ENCODE measurements around the gene TRPV2.
"Not testable (repeated sequence)": the region's sequence is repeated elsewhere in the genome, so short reads cannot be mapped to it uniquely, and the experiment has no call there.

Gene TRPV2

DNA sequence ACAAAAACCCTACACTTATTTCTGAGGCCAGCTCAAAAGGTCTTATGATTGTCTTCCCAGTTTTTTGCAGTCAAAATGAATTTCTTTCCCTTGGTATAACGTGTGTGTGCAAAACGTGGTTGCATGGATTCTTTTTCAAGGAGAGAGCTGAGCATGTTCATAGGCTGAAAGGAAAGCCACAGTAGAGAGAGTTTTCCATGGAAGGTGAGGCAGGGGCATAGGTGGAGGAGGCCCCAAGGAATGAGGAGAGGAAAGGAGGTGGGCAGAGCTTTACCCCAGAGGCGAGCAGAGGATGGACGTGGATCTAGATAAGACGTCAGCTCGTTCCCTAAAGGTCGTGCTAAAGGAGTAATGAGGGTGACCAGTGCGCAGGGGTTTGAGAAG, 22.8 kb downstream of the TRPV2 start:
- Histone ChIP-seq H2AFZ (ENCODE audit: low read length, unreplicated experiment) (peak overlapping the region; percentile 34), H3K79me2 (ENCODE audit: control insufficient read depth, insufficient read depth, low read length, unreplicated experiment) (peaks cover 43% of the 10 kb centered on the region), H3K27ac (ENCODE audit: low read depth, low read length) (peak overlapping the region; percentile 75), H3K4me3 (ENCODE audit: low read depth, low read length) (peak overlapping the region; percentile 92), H3K27me3 (ENCODE audit: insufficient read depth, low read length) (no peaks in the 10 kb centered on the region), H3K36me3 (ENCODE audit: insufficient read depth, low read length) (peaks cover 37% of the 10 kb centered on the region), H3K4me1 (ENCODE audit: control insufficient read depth, insufficient read depth, low read length, unreplicated experiment) (peaks cover 29% of the 10 kb centered on the region)

DNA sequence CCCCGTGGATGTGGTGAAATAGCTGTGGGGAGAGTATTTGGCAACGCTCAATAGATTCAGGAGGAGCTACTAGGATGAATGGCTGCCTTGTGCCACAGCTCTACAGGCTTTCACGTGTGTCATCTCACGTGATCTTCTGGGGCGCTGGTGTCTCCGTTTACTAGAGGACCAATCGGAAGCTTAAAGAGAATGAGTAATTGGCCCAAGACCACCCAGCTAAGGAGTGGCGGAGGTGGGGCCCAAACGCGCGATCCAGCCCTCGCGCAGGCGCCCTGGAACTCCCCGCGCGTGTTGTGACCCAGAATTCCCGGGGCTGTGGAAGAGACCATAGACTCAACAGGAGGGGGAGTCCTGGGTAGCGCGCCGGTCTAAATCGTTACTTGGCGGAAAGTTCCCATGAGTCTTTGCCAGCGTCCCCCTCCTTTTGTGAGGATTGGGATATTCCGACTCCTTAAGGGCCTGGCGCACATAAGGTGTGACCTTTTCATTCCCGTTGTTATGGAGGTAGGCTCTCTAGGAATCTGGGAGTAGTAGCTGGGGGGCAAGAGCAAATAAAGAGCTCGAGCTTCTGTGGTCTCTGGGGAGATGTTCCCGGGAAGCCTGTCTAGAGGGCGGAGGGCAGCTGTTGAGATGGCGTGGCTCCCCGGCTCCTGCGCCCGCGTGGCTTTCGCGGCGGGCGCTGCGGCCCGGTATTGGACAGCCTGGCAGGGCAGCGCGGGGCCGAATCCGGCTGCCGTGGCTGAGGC, 23.4 kb downstream of the TRPV2 start:
- Histone ChIP-seq H3K79me2 (ENCODE audit: control insufficient read depth, insufficient read depth, low read length, unreplicated experiment) (peaks cover 49% of the 10 kb centered on the region), H3K27me3 (ENCODE audit: insufficient read depth, low read length) (no peaks in the 10 kb centered on the region), H3K27ac (ENCODE audit: low read depth, low read length) (peak overlapping the region; percentile 75), H3K4me3 (ENCODE audit: low read depth, low read length) (peak overlapping the region; percentile 92), H2AFZ (ENCODE audit: low read length, unreplicated experiment) (peak overlapping the region; percentile 34), H3K36me3 (ENCODE audit: insufficient read depth, low read length) (peaks cover 43% of the 10 kb centered on the region), H3K4me1 (ENCODE audit: control insufficient read depth, insufficient read depth, low read length, unreplicated experiment) (peaks cover 31% of the 10 kb centered on the region)

DNA sequence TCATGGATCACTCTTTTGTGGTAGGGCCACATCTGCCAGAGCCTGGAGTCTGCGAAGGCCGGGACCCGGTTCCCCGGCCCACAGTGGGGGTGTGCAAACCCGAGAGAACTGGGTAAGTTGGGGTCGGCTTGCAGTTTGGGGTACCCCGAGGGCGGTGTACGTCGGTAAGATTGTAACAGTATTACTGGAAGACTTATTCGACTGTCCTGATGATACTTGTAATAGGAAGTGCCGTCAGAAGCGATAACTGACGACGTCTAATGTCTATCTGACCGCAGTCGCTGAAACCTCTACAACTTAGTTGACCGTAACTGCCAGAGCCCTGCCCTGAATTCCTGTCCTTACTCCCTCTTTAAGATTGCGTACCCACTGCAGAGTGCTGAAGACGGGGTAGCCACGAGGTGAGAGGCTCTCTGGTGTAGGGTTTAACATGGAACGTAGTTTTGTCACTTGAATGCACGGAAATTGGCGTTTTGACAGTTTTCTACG, 24.0 kb downstream of the TRPV2 start:
- H3K27me3 ChIP-seq (ENCODE audit: insufficient read depth, low read length) = no peaks in the 10 kb centered on the region
- H2AFZ ChIP-seq (ENCODE audit: low read length, unreplicated experiment) = no peak overlapping the region
- H3K4me3 ChIP-seq (ENCODE audit: low read depth, low read length) = peak overlapping the region; percentile 92
- H3K79me2 ChIP-seq (ENCODE audit: control insufficient read depth, insufficient read depth, low read length, unreplicated experiment) = peaks cover 49% of the 10 kb centered on the region
- peaks cover 46% of the 10 kb centered on the region for H3K36me3 ChIP-seq (ENCODE audit: insufficient read depth, low read length)
- H3K27ac ChIP-seq (ENCODE audit: low read depth, low read length) = peak overlapping the region; percentile 63
- H3K4me1 ChIP-seq (ENCODE audit: control insufficient read depth, insufficient read depth, low read length, unreplicated experiment) = peaks cover 31% of the 10 kb centered on the region

DNA sequence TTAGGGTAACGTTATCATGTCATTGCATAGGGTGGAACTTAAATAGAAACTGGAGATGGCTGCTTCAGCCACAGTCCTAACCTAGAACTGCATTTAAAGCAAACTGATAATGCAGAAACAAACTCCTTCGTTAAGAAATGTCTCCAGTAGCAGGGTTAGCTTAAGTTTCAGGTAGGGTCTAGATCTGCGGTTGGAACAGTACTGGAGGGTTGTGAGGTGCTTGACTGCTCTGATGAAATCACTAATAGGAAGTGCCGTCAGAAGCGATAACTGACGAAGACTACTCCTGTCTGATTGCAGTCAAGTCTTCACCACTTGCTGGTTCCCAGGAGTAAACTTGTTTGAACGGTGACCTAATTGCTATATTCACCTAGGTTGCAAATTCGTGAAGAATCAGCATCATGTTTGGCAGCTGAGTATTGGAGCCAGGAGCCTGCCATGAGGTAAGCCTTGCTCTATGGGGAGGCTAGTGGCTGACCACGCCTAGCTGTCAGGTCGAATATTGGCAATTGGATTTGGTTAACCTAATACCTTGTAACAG, 24.5 kb downstream of the TRPV2 start:
- peaks cover 31% of the 10 kb centered on the region for H3K4me1 ChIP-seq (ENCODE audit: control insufficient read depth, insufficient read depth, low read length, unreplicated experiment)
- H3K36me3 ChIP-seq (ENCODE audit: insufficient read depth, low read length) = peaks cover 48% of the 10 kb centered on the region
- peak overlapping the region; percentile 92 for H3K4me3 ChIP-seq (ENCODE audit: low read depth, low read length)
- H3K79me2 ChIP-seq (ENCODE audit: control insufficient read depth, insufficient read depth, low read length, unreplicated experiment) = peaks cover 49% of the 10 kb centered on the region
- H2AFZ ChIP-seq (ENCODE audit: low read length, unreplicated experiment) = no peak overlapping the region
- peak overlapping the region; percentile 63 for H3K27ac ChIP-seq (ENCODE audit: low read depth, low read length)
- H3K27me3 ChIP-seq (ENCODE audit: insufficient read depth, low read length) = no peaks in the 10 kb centered on the region

DNA sequence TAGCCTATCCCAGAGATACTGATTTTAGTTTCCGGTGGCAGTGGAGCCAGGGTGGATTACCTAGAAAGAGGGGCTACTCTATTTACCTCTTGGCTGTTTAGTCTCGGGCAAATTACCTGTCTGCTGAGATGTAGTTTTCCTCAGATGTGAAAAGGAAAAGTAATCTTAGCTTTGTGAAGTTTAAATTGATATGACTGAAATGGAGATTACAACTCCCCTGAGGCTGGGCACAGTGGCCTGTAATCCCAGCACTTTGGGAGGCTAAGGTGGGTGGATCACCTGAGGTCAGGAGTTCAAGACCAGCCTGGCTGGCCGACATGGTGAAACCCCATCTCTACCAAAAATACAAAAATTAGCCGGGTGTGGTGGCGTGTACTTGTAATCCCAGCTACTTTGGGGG, 25.0 kb downstream of the TRPV2 start:
- Histone ChIP-seq H3K36me3 (ENCODE audit: insufficient read depth, low read length) (peaks cover 48% of the 10 kb centered on the region), H3K4me3 (ENCODE audit: low read depth, low read length) (peak overlapping the region; percentile 92), H3K27ac (ENCODE audit: low read depth, low read length) (peak overlapping the region; percentile 63), H3K4me1 (ENCODE audit: control insufficient read depth, insufficient read depth, low read length, unreplicated experiment) (peaks cover 31% of the 10 kb centered on the region), H3K79me2 (ENCODE audit: control insufficient read depth, insufficient read depth, low read length, unreplicated experiment) (peaks cover 49% of the 10 kb centered on the region)
- not testable (repeated sequence) for H3K27me3 ChIP-seq (ENCODE audit: insufficient read depth, low read length); H2AFZ ChIP-seq (ENCODE audit: low read length, unreplicated experiment)

DNA sequence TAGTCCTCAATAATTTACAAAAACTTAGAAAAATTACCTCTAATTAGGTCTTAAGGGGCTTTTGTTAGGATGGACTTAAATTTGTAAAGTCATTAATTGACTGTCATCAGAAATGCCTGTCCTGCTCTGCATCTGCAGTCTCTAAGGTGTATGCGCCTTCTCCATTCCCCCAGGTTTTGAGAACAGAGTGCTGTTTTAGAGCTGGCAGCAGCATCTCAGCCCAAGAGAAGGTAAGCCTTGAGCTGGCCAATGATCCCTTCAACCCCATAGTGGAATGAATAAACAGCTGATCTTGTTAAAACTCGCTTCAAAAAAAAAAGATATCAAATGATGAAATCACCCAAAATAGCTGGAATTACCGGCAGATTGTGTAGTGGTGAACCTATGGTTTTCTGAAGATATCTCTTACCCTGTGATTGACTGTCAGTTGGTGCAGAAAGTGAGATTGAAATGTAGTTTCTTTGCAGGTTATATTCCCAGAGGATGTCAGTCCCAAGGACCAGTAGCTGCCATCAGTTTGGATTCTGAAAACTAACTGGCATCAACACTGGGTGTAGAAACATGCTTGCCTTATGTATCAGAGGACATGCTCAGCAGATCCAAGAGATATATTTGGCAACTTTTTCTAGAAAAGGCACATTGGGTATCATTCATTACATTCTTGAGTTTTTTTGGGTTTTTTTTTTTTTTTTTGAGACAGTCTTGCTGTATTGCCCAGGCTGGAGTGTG, 25.7 kb downstream of the TRPV2 start:
- Histone ChIP-seq H3K4me3 (ENCODE audit: low read depth, low read length) (peak overlapping the region; percentile 92), H3K4me1 (ENCODE audit: control insufficient read depth, insufficient read depth, low read length, unreplicated experiment) (peaks cover 31% of the 10 kb centered on the region), H3K79me2 (ENCODE audit: control insufficient read depth, insufficient read depth, low read length, unreplicated experiment) (peaks cover 49% of the 10 kb centered on the region), H3K27me3 (ENCODE audit: insufficient read depth, low read length) (no peaks in the 10 kb centered on the region), H2AFZ (ENCODE audit: low read length, unreplicated experiment) (no peak overlapping the region), H3K36me3 (ENCODE audit: insufficient read depth, low read length) (peaks cover 48% of the 10 kb centered on the region), H3K27ac (ENCODE audit: low read depth, low read length) (peak overlapping the region; percentile 63)

DNA sequence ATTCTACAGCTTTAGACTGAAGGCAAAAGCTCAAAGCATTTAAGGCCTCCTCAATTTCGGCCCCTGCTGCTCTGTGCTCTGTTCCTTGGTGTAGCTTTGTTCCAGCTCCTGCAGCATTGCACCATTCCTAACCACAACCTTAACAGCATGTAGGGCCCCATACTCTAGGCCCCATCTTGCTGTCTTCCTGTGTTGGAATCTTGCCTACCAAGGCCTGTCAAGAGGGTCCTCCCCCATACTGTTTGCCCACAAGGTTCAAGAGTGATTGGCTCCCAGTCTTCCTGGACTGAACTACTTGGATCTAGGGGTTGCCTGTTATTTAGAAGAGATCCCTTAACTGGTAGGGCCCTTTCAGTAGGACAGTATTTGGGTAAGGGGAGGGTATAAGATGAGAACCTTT, 26.8 kb downstream of the TRPV2 start:
- H2AFZ ChIP-seq (ENCODE audit: low read length, unreplicated experiment) = no peak overlapping the region
- H3K4me3 ChIP-seq (ENCODE audit: low read depth, low read length) = peak overlapping the region; percentile 92
- H3K4me1 ChIP-seq (ENCODE audit: control insufficient read depth, insufficient read depth, low read length, unreplicated experiment) = peaks cover 31% of the 10 kb centered on the region
- peaks cover 48% of the 10 kb centered on the region for H3K36me3 ChIP-seq (ENCODE audit: insufficient read depth, low read length)
- peaks cover 49% of the 10 kb centered on the region for H3K79me2 ChIP-seq (ENCODE audit: control insufficient read depth, insufficient read depth, low read length, unreplicated experiment)
- H3K27ac ChIP-seq (ENCODE audit: low read depth, low read length) = peak overlapping the region; percentile 11
- H3K27me3 ChIP-seq (ENCODE audit: insufficient read depth, low read length) = no peaks in the 10 kb centered on the region

DNA sequence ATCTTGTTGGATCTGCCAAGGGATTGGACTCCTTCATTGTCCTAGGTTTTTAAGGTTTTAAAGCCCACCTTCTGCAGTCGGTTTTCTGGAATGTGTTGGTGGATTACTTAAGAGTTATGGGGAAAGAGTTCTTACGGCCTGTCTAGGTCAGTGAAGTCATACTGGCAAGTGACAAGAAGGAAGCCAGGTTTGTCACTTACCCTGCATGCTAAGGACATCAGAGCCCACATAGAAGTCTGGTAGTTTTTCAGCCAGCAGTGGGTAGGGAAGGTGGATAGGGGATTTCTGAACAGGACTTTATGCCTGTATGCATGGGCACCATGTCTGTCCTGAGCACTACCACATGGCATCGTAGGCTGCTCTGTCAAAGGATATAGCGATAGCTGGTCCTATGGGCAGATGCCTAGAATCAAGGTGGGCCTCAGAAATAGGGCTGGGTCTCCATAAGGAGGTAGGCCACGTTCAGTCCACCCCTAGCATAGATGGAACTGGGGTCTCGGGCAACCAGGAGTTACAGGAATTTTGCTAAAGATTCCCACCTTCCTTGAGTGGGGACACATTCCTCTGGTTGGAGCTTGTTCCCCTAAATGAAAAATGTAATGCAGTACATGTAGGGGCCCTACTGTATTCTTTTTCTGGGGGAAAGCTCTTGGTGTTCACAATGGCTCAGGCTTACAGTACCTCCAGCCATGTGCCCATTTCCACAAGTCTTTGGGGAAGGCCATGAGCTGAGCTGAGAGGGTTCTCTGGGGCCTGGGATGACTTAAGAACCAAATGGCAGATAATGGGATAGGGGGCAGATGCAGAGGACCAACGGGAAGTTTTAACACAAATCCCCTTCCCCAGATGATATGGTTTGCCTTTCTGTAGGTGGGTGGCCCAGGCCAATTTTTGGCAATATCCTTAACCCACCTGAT, 27.5 kb downstream of the TRPV2 start:
- H3K27ac ChIP-seq (ENCODE audit: low read depth, low read length) = peak overlapping the region; percentile 11
- H3K4me1 ChIP-seq (ENCODE audit: control insufficient read depth, insufficient read depth, low read length, unreplicated experiment) = peaks cover 31% of the 10 kb centered on the region
- H3K27me3 ChIP-seq (ENCODE audit: insufficient read depth, low read length) = no peaks in the 10 kb centered on the region
- peaks cover 48% of the 10 kb centered on the region for H3K36me3 ChIP-seq (ENCODE audit: insufficient read depth, low read length)
- peak overlapping the region; percentile 92; the same call in 1 of the 2 replicates for H3K4me3 ChIP-seq (ENCODE audit: low read depth, low read length)
- H2AFZ ChIP-seq (ENCODE audit: low read length, unreplicated experiment) = no peak overlapping the region
- H3K79me2 ChIP-seq (ENCODE audit: control insufficient read depth, insufficient read depth, low read length, unreplicated experiment) = peaks cover 49% of the 10 kb centered on the region

DNA sequence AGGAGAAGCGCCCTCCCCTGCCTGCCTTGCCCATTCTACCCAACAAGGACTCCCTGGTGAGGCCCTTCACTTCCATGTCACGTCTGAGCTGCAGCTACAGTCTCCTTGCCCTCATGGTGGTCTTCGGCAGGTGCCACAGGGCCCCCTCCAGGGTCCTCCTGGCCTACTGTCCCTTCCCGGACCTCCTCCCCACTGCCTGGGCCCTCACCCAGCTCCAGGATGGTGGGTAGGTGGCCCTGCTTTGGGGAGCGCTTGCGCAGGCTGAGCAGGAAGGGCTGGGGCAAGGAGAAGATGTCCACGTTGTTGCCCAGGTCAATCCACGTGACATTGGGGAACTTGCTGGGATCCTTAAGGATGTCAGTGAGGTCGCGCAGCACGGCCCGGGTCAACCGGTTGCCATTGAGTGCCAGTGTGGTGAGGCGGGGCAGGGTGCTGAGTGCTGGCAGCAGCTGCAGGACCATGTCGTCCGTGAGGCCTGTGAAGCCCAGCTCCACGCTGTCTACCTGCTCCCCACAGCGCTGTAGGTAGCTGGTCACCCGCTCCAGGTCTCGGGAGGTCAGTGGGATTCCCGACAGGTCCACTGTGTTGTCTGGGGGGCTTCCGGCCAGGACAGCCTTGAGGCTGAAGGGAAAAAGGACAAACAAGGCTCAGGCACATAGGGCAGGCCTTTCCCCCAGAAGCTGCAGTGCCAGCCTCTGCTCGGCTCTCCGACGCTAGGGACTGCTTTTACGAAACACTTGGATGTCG, 28.3 kb downstream of the TRPV2 start:
- H3K4me3 ChIP-seq (ENCODE audit: low read depth, low read length) = no peak overlapping the region
- no peaks in the 10 kb centered on the region for H3K27me3 ChIP-seq (ENCODE audit: insufficient read depth, low read length)
- peaks cover 48% of the 10 kb centered on the region for H3K36me3 ChIP-seq (ENCODE audit: insufficient read depth, low read length)
- H2AFZ ChIP-seq (ENCODE audit: low read length, unreplicated experiment) = no peak overlapping the region
- peaks cover 49% of the 10 kb centered on the region for H3K79me2 ChIP-seq (ENCODE audit: control insufficient read depth, insufficient read depth, low read length, unreplicated experiment)
- peaks cover 27% of the 10 kb centered on the region for H3K4me1 ChIP-seq (ENCODE audit: control insufficient read depth, insufficient read depth, low read length, unreplicated experiment)
- no peak overlapping the region for H3K27ac ChIP-seq (ENCODE audit: low read depth, low read length)

Measured in ACC112 (cell line).